Endothelial cell (in vitro differentiated cells): ENCODE data around the gene NAV2. TPM values are rescaled to one million over a fixed set of nuclear protein-coding genes. Genes with fewer than 3 reads are reported as not detected.

Experiments
- DNase-seq: peaks from one replicate; pipeline ENCODE4 v3.0.0; 2021; ENCODE audit warnings: low spot score
- H3K27ac Mint-ChIP-seq: one replicate; pipeline ENCODE4 v1.8.0; 2021; ENCODE audit warnings: mixed read lengths, inconsistent platforms; ENCODE audit not compliant: unreplicated experiment
- H3K27me3 Mint-ChIP-seq: one replicate; pipeline ENCODE4 v1.8.0; 2021; ENCODE audit warnings: mild to moderate bottlenecking, moderate library complexity, mixed read lengths, inconsistent platforms; ENCODE audit not compliant: unreplicated experiment
- H3K36me3 Mint-ChIP-seq: one replicate; pipeline ENCODE4 v1.8.0; 2021; ENCODE audit warnings: mild to moderate bottlenecking, low read depth, mixed read lengths, inconsistent platforms; ENCODE audit not compliant: unreplicated experiment
- H3K4me1 Mint-ChIP-seq: one replicate; pipeline ENCODE4 v1.8.0; 2021; ENCODE audit warnings: mild to moderate bottlenecking, mixed read lengths, inconsistent platforms; ENCODE audit not compliant: unreplicated experiment
- H3K4me3 Mint-ChIP-seq: one replicate; pipeline ENCODE4 v1.8.0; 2021; ENCODE audit warnings: mild to moderate bottlenecking, mixed read lengths, inconsistent platforms; ENCODE audit not compliant: unreplicated experiment
- H3K9me3 Mint-ChIP-seq: one replicate; pipeline ENCODE4 v1.8.0; 2021; ENCODE audit warnings: mixed read lengths, inconsistent platforms; ENCODE audit not compliant: unreplicated experiment
- total RNA-seq: library from RNA; stranded (reverse); fragmentation: NEBNext Ultra II Directional; extraction: Animal tissue kit (Norgen Biotek cat#: 25700); gene quantifications from one replicate; pipeline ENCODE4 v1.2.1, GENCODE V29; 2021; ENCODE audit not compliant: unreplicated experiment
- TF ChIP-seq, protein P1 (sequence below): fragments of 200-600 bp; sonication (generic); IDR thresholded peaks from one replicate; pipeline ENCODE4 v1.5.0; 2021; ENCODE audit warnings: antibody characterized with exemption; ENCODE audit not compliant: unreplicated experiment

NAV2 gene
- total RNA-seq, 1 donor from 2014 or later = 15.6 TPM

DNA sequence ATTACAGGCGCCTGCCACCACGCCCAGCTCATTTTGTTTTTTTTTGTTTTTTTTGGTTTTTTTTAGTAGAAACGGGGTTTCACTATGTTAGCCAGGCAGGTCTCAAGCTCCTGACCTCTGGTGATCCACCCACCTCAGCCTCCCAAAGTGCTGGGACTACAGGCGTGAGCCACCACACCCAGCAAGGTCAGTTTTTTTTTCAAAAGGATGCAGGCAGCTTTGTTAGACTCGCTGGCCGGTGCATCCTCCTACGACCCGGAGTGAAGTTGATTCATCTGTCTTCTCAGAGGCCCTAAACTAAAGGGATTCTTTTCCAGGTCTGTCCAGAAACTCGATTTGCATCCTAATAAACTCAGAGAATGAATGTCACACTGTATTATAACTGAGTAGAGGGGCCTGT is 265.3 kb downstream of the NAV2 start:
- TF ChIP-seq, protein P1, sequence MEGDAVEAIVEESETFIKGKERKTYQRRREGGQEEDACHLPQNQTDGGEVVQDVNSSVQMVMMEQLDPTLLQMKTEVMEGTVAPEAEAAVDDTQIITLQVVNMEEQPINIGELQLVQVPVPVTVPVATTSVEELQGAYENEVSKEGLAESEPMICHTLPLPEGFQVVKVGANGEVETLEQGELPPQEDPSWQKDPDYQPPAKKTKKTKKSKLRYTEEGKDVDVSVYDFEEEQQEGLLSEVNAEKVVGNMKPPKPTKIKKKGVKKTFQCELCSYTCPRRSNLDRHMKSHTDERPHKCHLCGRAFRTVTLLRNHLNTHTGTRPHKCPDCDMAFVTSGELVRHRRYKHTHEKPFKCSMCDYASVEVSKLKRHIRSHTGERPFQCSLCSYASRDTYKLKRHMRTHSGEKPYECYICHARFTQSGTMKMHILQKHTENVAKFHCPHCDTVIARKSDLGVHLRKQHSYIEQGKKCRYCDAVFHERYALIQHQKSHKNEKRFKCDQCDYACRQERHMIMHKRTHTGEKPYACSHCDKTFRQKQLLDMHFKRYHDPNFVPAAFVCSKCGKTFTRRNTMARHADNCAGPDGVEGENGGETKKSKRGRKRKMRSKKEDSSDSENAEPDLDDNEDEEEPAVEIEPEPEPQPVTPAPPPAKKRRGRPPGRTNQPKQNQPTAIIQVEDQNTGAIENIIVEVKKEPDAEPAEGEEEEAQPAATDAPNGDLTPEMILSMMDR = no peak
- Mint-ChIP-seq H3K27ac (no peak overlapping the region), H3K4me3 (no peak overlapping the region), H3K4me1 (peaks cover 2% of the 10 kb centered on the region), H3K27me3 (peaks cover 1% of the 10 kb centered on the region), H3K36me3 (no peaks in the 10 kb centered on the region), H3K9me3 (no peaks in the 10 kb centered on the region)
- no peak for DNase-seq

DNA sequence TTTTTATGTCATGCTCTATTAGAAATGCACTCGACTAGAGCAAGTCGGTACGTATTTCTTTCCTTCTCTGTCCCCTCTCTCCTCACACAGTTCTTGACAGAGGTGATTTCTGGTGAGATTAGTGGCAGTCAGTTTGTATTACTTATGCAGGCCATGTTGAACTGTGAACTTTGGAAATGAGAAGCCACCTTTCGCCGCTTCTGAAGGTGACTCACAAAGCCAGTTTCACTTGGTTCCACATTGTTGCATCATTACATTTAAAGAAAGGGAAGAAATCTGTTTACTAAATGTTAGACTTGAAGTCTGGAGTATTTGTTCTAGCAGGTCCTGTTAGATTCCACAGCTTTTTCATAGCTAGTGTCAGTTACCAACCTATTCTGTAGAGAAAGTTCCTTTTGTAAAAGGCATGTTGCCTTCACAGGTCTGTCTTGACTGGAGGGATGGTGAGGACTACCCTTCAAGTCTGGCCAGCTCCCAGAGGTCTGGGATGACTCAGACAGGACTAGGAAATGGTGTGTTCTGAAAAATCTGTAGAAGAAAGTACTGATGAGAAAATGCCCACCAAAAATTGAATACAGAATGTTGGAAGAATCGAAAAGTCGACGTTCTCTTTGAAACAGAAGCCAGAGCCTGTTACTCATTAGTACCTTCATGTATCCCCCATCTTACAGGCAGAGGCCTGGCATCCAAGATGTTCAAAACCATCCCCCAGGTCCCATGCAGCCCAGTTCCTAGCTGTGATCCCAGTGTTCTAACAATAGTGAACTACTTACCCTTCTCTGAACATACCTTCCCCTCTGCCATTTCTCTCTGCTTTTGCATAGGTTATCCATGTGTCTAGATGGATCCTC is 266.3 kb downstream of the NAV2 start:
- peaks cover 1% of the 10 kb centered on the region for H3K27me3 Mint-ChIP-seq
- no peak for DNase-seq
- H3K4me3 Mint-ChIP-seq = no peak overlapping the region
- no peaks in the 10 kb centered on the region for H3K36me3 Mint-ChIP-seq
- H3K4me1 Mint-ChIP-seq = peaks cover 3% of the 10 kb centered on the region
- H3K9me3 Mint-ChIP-seq = no peaks in the 10 kb centered on the region
- TF ChIP-seq, protein P1 = no peak
- H3K27ac Mint-ChIP-seq = no peak overlapping the region

DNA sequence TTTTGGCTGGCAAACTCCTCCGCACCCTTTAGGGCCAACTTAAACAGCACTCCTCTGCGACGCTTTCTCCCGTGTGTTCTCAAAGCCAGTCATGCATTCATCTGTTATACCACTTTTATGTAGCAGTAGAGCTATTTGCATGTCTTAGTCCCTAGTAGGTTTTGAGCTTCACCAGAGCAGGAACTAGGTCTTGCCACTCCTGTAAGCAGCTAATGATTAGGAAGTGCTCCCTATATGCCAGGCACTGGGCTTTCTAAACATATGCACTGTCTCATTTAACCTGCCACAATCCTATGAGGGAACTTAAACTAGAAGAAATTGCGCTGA is 266.8 kb downstream of the NAV2 start:
- TF ChIP-seq, protein P1 = no peak
- no peak overlapping the region for H3K4me3 Mint-ChIP-seq
- peaks cover 1% of the 10 kb centered on the region for H3K27me3 Mint-ChIP-seq
- H3K36me3 Mint-ChIP-seq = no peaks in the 10 kb centered on the region
- no peak overlapping the region for H3K27ac Mint-ChIP-seq
- DNase-seq = no peak
- H3K9me3 Mint-ChIP-seq = no peaks in the 10 kb centered on the region
- peaks cover 9% of the 10 kb centered on the region for H3K4me1 Mint-ChIP-seq

DNA sequence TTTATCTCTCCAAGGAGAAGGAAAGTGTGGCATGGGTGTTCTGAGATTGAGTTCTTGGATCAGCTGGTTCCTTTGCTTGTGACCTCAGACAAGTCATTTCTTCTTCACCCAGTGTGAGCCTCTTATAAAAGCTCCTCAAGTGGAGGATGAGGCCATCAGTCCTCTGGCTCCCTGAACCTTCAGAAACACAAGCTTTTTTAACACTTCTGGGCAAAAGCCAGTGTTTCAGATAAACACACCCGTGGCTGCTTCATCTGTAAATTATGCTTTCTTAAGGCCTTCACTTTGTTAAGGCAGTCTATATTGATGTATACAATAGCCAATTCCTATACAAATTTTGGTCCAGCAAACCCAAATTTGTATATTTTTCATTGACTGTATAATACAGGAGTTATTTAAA is 267.8 kb downstream of the NAV2 start:
- TF ChIP-seq, protein P1 = no peak
- no peak overlapping the region for H3K27ac Mint-ChIP-seq

DNA sequence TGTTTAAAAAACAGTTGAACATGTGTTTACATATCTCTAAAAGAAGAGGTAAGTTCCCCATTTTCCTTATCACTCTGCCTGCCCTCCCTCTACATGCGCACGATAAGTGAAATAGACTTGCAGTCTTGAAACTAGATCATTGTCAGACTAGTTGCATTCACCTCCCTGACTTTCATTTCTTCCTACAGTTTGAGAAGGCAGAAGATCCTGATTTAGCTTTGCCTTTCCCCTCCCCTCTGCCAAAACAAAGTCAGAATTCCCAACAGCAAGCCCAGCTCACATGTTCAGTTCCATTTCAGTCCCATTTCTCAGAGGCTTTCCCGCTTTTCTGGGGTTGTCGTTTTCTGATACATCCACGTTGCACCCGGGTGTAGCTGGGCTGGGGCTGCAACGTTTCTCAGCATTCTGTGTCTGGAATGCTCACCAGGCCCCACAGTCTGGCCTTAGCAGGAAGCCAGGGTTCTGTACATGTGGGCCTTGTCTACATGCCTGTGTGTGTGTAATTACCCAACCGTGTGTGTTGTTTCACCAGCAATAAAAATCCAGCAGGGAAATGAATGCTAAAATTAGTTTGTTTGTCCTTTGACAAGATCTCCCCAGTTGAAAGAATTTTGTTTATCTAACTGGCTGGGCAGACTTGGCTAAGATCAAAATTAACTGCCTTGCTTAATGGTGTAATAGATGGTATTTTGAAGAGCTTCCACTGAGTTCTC is 268.5 kb downstream of the NAV2 start:
- Mint-ChIP-seq H3K4me3 (no peak overlapping the region), H3K9me3 (no peaks in the 10 kb centered on the region), H3K27me3 (peaks cover 1% of the 10 kb centered on the region), H3K4me1 (peaks cover 12% of the 10 kb centered on the region), H3K36me3 (no peaks in the 10 kb centered on the region), H3K27ac (no peak overlapping the region)
- no peak for DNase-seq
- TF ChIP-seq, protein P1 = no peak

More for the DNA sequence above, 267.8 kb downstream of the NAV2 start:
- DNase-seq = no peak
- Mint-ChIP-seq H3K4me3 (no peak overlapping the region), H3K4me1 (peaks cover 12% of the 10 kb centered on the region), H3K36me3 (no peaks in the 10 kb centered on the region), H3K9me3 (no peaks in the 10 kb centered on the region), H3K27me3 (peaks cover 1% of the 10 kb centered on the region)
